IPS-NIHi7 (cell line): ENCODE results near the gene ACOT8.
"Not testable (repeated sequence)": the region's sequence is repeated elsewhere in the genome, so short reads cannot be mapped to it uniquely, and the experiment has no call there.

ENCODE experiments used
- DNase-seq: peaks from one replicate; pipeline ENCODE4 v3.0.0; 2012; ENCODE audit warnings: mixed read lengths; ENCODE audit errors: extremely low spot score

ACOT8 gene

GRCh38 chr20:45887346-45887715 is 30.1 kb upstream of the ACOT8 start, which contains the start of gene SPATA25:
SPATA25 (minus strand) TSS chr20:45887622; CDS start chr20:45887590, 32 bp downstream.
- DNase-seq: no peak

- DNase-seq: no peak
Observed at GRCh38 chr20:45886590-45887345, 29.6 kb upstream of the ACOT8 start.

- no peak for DNase-seq
Observed at GRCh38 chr20:45883100-45883469, 25.9 kb upstream of the ACOT8 start.

- DNase-seq: no peak
Observed at GRCh38 chr20:45882469-45883099, 25.4 kb upstream of the ACOT8 start.

- DNase-seq: peak; percentile 99
Observed at GRCh38 chr20:45880988-45881788, 24.0 kb upstream of the ACOT8 start, which contains the start of gene ZSWIM1. ZSWIM1 (plus strand) TSS chr20:45881227; CDS start chr20:45882593, 1,366 bp downstream.

- no peak for DNase-seq
Observed at GRCh38 chr20:45878076-45878761, 21.0 kb upstream of the ACOT8 start.

- DNase-seq: no peak
Observed at GRCh38 chr20:45874576-45874975, 17.4 kb upstream of the ACOT8 start.

- DNase-seq: not testable (repeated sequence)
Observed at GRCh38 chr20:45874104-45874481, 16.9 kb upstream of the ACOT8 start.

- DNase-seq: no peak
Observed at GRCh38 chr20:45873409-45874103, 16.4 kb upstream of the ACOT8 start.

- DNase-seq: no peak
Observed at GRCh38 chr20:45872626-45873025, 15.4 kb upstream of the ACOT8 start.

GRCh38 chr20:45867819-45868176 is 10.6 kb upstream of the ACOT8 start:
- DNase-seq: no peak

- no peak for DNase-seq
Observed at GRCh38 chr20:45867136-45867818, 10.1 kb upstream of the ACOT8 start.

- DNase-seq: no peak
Observed at GRCh38 chr20:45866454-45866853, 9.3 kb upstream of the ACOT8 start.

- no peak for DNase-seq
Observed at GRCh38 chr20:45863543-45864470, 6.6 kb upstream of the ACOT8 start.

GRCh38 chr20:45861221-45862075 is 4.3 kb upstream of the ACOT8 start:
- DNase-seq: no peak

GRCh38 chr20:45860560-45861220 is 3.5 kb upstream of the ACOT8 start:
- no peak for DNase-seq

GRCh38 chr20:45859916-45860315 is 2.7 kb upstream of the ACOT8 start:
- no peak for DNase-seq

- peak; percentile 80 for DNase-seq
Observed at GRCh38 chr20:45857882-45858216, 657 bp upstream of the ACOT8 start.
